K562 (cell line): ENCODE measurements around the gene TXNRD3.
"Not testable (repeated sequence)": the region's sequence is repeated elsewhere in the genome, so short reads cannot be mapped to it uniquely, and the experiment has no call there.

Experiments
- E2F5 ChIP-seq: sonication (generic); formaldehyde crosslinking; IDR thresholded peaks from 2 replicates; pipeline ENCODE4 v1.8.0; 2022; ENCODE audit warnings: mild to moderate bottlenecking, missing genetic modification reagents
- ELK1 ChIP-seq: sonication (generic); formaldehyde crosslinking; IDR thresholded peaks from 2 replicates; pipeline ENCODE4 v1.8.1; 2022; ENCODE audit warnings: missing genetic modification reagents
- EP300 ChIP-seq: IDR thresholded peaks from 2 replicates; pipeline ENCODE4 v1.6.1; 2012; ENCODE audit warnings: low read length, improper control_type of control experiment
- ERF ChIP-seq: fragments of 450-650 bp; formaldehyde crosslinking; IDR thresholded peaks from 2 replicates; pipeline ENCODE4 v1.4.0; 2020; ENCODE audit warnings: mild to moderate bottlenecking, mixed read lengths
- EZH2 ChIP-seq: IDR thresholded peaks from 2 replicates; pipeline ENCODE4 v1.6.1; 2012; ENCODE audit warnings: low read depth, mild to moderate bottlenecking, inconsistent platforms, low read length, borderline replicate concordance
- JUNB ChIP-seq: fragments of 450-650 bp; formaldehyde crosslinking; conservative IDR thresholded peaks from 2 replicates; pipeline ENCODE4 v1.4.0; 2020; ENCODE audit warnings: mild to moderate bottlenecking
- KDM5B ChIP-seq: fragments of 200-600 bp; sonication (generic); IDR thresholded peaks from 2 replicates; pipeline ENCODE4 v1.6.1; 2012; ENCODE audit warnings: low read depth, mild to moderate bottlenecking, moderate library complexity, low read length, control low read depth, inconsistent platforms; ENCODE audit not compliant: insufficient replicate concordance
- MAFF ChIP-seq: IDR thresholded peaks from 2 replicates; pipeline ENCODE4 v1.6.1; 2012; ENCODE audit warnings: low read length, improper control_type of control experiment

GRCh38 chr3:126595479-126595878 lies 59.4 kb downstream of the TXNRD3 start:
- not testable (repeated sequence) for TF ChIP-seq MAFF; E2F5 (CRISPR knock-in tag); JUNB (CRISPR knock-in tag); KDM5B; EZH2; ELK1; ERF (CRISPR knock-in tag); EP300
